HCT116 (cell line): ENCODE results near the gene FOXP1. TPM values are rescaled to one million over a fixed set of nuclear protein-coding genes. Genes with fewer than 3 reads are reported as not detected.

ENCODE experiments used
- ATAC-seq: fragments of 200-7000 bp; cut with Tn5 transposase; 2 replicates; pipeline ENCODE4 v1.9.1; 2020; ENCODE audit warnings: mild to moderate bottlenecking, moderate library complexity
- BruUV-seq: library from RNA; stranded (reverse); fragments of 400-500 nt; replicated peaks from 2 replicates; lab custom pipeline; 2021; lab: Mats Ljungman, UMichigan
- CTCF ChIA-PET: fragments of 300-600 bp; sonication (Branson Sonifier 250); formaldehyde crosslinking; loops from one replicate; lab custom pipeline; 2021; ENCODE audit warnings: antibody characterized with exemption; lab: Charles Lee
- POLR2A ChIA-PET: fragments of 300-600, 350-600 bp; sonication (Branson Sonifier 250); formaldehyde crosslinking; loops from one replicate; lab custom pipeline; 2021; ENCODE audit warnings: antibody characterized with exemption; lab: Charles Lee
- RAD21 ChIA-PET, 2 experiments: fragments of 300-600 bp; sonication (Branson Sonifier 250); formaldehyde crosslinking; loops; one replicate each; lab custom pipeline; 2023; ENCODE audit warnings: low total read pairs in 2 of 2; ENCODE audit not compliant: uncharacterized antibody in 2 of 2, unreplicated experiment in 2 of 2, low non-redundant PET in 1 of 2; lab: Charles Lee
- DNase-seq: peaks from one replicate; pipeline ENCODE4 v3.0.0-alpha.2; 2010; ENCODE audit warnings: low read depth, low spot score
- H2AFZ ChIP-seq: fragments of 200-600 bp; shearing (Covaris generic), sonication (generic); 2 replicates; pipeline ENCODE4 v1.6.1; 2017; ENCODE audit warnings: low read depth, mixed run types, mixed read lengths, antibody characterized with exemption, low read length; ENCODE audit not compliant: poor library complexity, severe bottlenecking
- H3K27ac ChIP-seq: 2 replicates; pipeline ENCODE4 v1.5.1; 2012; ENCODE audit warnings: low read depth, low read length
- H3K27me3 ChIP-seq: fragments of 200-600 bp; sonication (generic); 2 replicates; pipeline ENCODE4 v1.6.1; 2016; ENCODE audit warnings: mixed run types, low read length, mixed read lengths; ENCODE audit not compliant: insufficient read depth
- H3K36me3 ChIP-seq, 2 experiments: fragments of 200-500 bp in 1 of 2; fragments of 200-600 bp in 1 of 2; sonication (Bioruptor generic) in 1 of 2; sonication (generic) in 1 of 2; 2 replicates each; pipeline versions ENCODE4 v1.5.1 to v1.6.1; 2014 to 2016; ENCODE audit warnings: low read length in 2 of 2, inconsistent platforms in 1 of 2, mixed read lengths in 1 of 2, mixed run types in 1 of 2; ENCODE audit not compliant: insufficient read depth in 2 of 2, control insufficient read depth in 1 of 2
- H3K4me1 ChIP-seq, 2 experiments: fragments of 200-600 bp in 1 of 2; sonication (generic) in 1 of 2; 2 replicates each; pipeline versions ENCODE4 v1.5.1 to v1.6.1; 2012 to 2017; ENCODE audit warnings: low read length in 2 of 2, inconsistent platforms in 1 of 2, mild to moderate bottlenecking in 1 of 2, mixed read lengths in 1 of 2, mixed run types in 1 of 2, moderate library complexity in 1 of 2; ENCODE audit not compliant: insufficient read depth in 2 of 2, control insufficient read depth in 1 of 2
- H3K4me2 ChIP-seq: fragments of 200-600 bp; sonication (generic); 2 replicates; pipeline ENCODE4 v1.6.1; 2017; ENCODE audit warnings: mixed run types, low read length, mixed read lengths
- H3K4me3 ChIP-seq, 2 experiments: fragments of 200-600 bp in 1 of 2; sonication (generic) in 1 of 2; replicated peaks in 1 of 2; 2 replicates each; pipeline ENCODE4 v1.5.1; 2011 to 2016; ENCODE audit warnings: low read length in 2 of 2, control low read depth in 1 of 2, low read depth in 1 of 2, mild to moderate bottlenecking in 1 of 2, mixed read lengths in 1 of 2, mixed run types in 1 of 2
- H3K79me2 ChIP-seq: fragments of 200-600 bp; sonication (generic); 2 replicates; pipeline ENCODE4 v1.6.1; 2017; ENCODE audit warnings: mild to moderate bottlenecking, mixed run types, low read length, moderate library complexity, mixed read lengths; ENCODE audit not compliant: insufficient read depth
- H3K9ac ChIP-seq: fragments of 200-600 bp; sonication (generic); 2 replicates; pipeline ENCODE4 v1.6.1; 2016; ENCODE audit warnings: low read length, mixed read lengths
- H3K9me2 ChIP-seq: fragments of 200-600 bp; sonication (generic), shearing (Covaris generic); 2 replicates; pipeline ENCODE4 v1.6.1; 2017; ENCODE audit warnings: mixed run types, mild to moderate bottlenecking, moderate library complexity; ENCODE audit not compliant: insufficient read depth
- H3K9me3 ChIP-seq, 2 experiments: fragments of 200-500 bp in 1 of 2; fragments of 200-600 bp in 1 of 2; sonication (Bioruptor generic) in 1 of 2; sonication (generic) in 1 of 2; 2 replicates each; pipeline ENCODE4 v1.6.1; 2014 to 2017; ENCODE audit warnings: low read length in 2 of 2, mixed read lengths in 2 of 2, inconsistent platforms in 1 of 2, low read depth in 1 of 2, mild to moderate bottlenecking in 1 of 2, mixed run types in 1 of 2, moderate library complexity in 1 of 2; ENCODE audit not compliant: control insufficient read depth in 1 of 2, insufficient read depth in 1 of 2
- H4K20me1 ChIP-seq: fragments of 200-600 bp; sonication (generic), shearing (Covaris generic); 2 replicates; pipeline ENCODE4 v1.6.1; 2017; ENCODE audit warnings: mixed run types, mild to moderate bottlenecking, moderate library complexity; ENCODE audit not compliant: insufficient read depth
- CBX3 ChIP-seq: IDR thresholded peaks from 2 replicates; pipeline ENCODE4 v1.6.1; 2012; ENCODE audit warnings: low read depth
- CEBPB ChIP-seq: IDR thresholded peaks from 2 replicates; pipeline ENCODE4 v1.6.1; 2012; ENCODE audit warnings: low read depth
- CTCF ChIP-seq, 3 experiments: fragments of 200-600 bp in 1 of 3; sonication (generic) in 1 of 3; IDR thresholded peaks in 2 of 3; conservative IDR thresholded peaks in 1 of 3; 2 replicates each; pipeline ENCODE4 v1.5.1; 2012 to 2017; ENCODE audit warnings: low read depth in 2 of 3, low read length in 2 of 3, antibody characterized with exemption in 1 of 3, borderline replicate concordance in 1 of 3, control low read depth in 1 of 3, mild to moderate bottlenecking in 1 of 3, mixed read lengths in 1 of 3, mixed run types in 1 of 3, moderate library complexity in 1 of 3; ENCODE audit not compliant: insufficient read depth in 1 of 3
- EGR1 ChIP-seq: IDR thresholded peaks from 2 replicates; pipeline ENCODE4 v1.6.1; 2012; ENCODE audit warnings: low read depth
- ELF1 ChIP-seq: IDR thresholded peaks from 2 replicates; pipeline ENCODE4 v1.6.1; 2012; ENCODE audit warnings: low read depth, borderline replicate concordance
- EZH2 ChIP-seq: fragments of 200-600 bp; sonication (generic); IDR thresholded peaks from 2 replicates; pipeline ENCODE4 v1.6.1; 2017; ENCODE audit warnings: antibody characterized with exemption, mixed run types
- EZH2phosphoT487 ChIP-seq: fragments of 200-600 bp; IDR thresholded peaks from 2 replicates; pipeline ENCODE4 v1.6.1; 2018; ENCODE audit warnings: antibody characterized with exemption, borderline replicate concordance
- MAX ChIP-seq: IDR thresholded peaks from 2 replicates; pipeline ENCODE4 v1.6.1; 2012
- POLR2A ChIP-seq: IDR thresholded peaks from 2 replicates; pipeline ENCODE4 v1.7.0; 2011; ENCODE audit warnings: borderline replicate concordance; ENCODE audit not compliant: insufficient read depth, insufficient read length; ENCODE audit errors: extremely low read depth
- POLR2AphosphoS5 ChIP-seq: IDR thresholded peaks from 2 replicates; pipeline ENCODE4 v1.6.1; 2011; ENCODE audit warnings: mild to moderate bottlenecking, low read depth, low read length, moderate library complexity
- SIN3A ChIP-seq: IDR thresholded peaks from 2 replicates; pipeline ENCODE4 v1.6.1; 2012; ENCODE audit warnings: low read depth
- SP1 ChIP-seq: IDR thresholded peaks from 2 replicates; pipeline ENCODE4 v1.6.1; 2012; ENCODE audit warnings: low read depth
- YY1 ChIP-seq: IDR thresholded peaks from 2 replicates; pipeline ENCODE4 v1.6.1; 2011; ENCODE audit warnings: low read length, low read depth, moderate library complexity, mild to moderate bottlenecking; ENCODE audit not compliant: insufficient replicate concordance; ENCODE audit errors: extremely low read depth
- ZBTB33 ChIP-seq: IDR thresholded peaks from 2 replicates; pipeline ENCODE4 v1.6.1; 2011; ENCODE audit warnings: mild to moderate bottlenecking, low read length, moderate library complexity; ENCODE audit not compliant: insufficient replicate concordance; ENCODE audit errors: extremely low read depth
- ZFX ChIP-seq: fragments of 450-650 bp; IDR thresholded peaks from 2 replicates; pipeline ENCODE4 v1.6.1; 2017
- intact Hi-C: fragments of 100-400 bp; cut with micrococcal nuclease; formaldehyde crosslinking; loops from 2 replicates; pipeline ENCODE4 v1.10.0; 2022
- total RNA-seq: library from RNA; stranded (reverse); gene quantifications from one replicate; pipeline ENCODE4 v1.2.1, GENCODE V29; 2021; ENCODE audit not compliant: unreplicated experiment
- TF ChIP-seq, protein P1 (sequence below): IDR thresholded peaks from 2 replicates; pipeline ENCODE4 v1.6.1; 2012

FOXP1 gene
- total RNA-seq, 1 experiment from 2014 or later: 11.4 TPM

DNA sequence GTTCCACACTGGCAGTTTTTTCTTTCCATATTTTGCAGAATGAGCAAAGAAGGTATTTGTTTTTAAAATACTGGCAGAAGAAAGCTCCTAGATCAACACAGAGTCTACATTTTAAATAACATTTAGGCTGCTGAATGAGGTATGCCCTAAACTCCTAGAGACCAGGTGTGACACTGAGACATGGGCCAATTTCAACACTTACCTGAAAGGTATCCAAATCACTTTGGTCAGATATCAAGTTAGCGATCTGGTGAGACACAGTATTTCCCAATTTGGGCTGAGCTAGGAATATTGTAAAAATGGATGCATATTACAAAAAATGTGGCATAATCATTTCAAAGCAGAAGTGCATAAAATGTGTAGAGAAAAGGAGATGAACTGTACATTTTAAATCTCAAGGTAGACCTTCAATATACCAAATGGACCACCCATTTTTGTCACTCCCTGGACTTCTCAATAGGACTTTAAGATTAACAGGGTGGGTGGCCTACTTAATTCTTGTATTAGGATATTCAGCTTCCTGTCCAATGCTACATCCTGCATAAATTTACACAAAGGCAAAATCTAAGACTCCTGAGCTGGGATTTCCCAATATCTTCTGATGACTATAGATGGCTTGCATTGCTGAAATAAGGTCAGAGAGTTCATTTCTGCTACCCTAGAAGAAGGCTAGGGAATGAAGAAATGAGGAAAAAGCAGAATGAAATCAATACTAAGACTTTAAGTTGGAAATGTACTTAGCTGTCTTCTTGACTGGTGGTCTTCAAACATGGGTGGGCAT, 487.8 kb downstream of the FOXP1 start (continued):
- TF ChIP-seq CTCF (IDR thresholded peaks at IDR 0.05 in 2 of 3, conservative IDR thresholded peaks at IDR 0.05 in 1 of 3; ENCODE audit: borderline replicate concordance in 1 of 3, insufficient read depth in 1 of 3, low read depth in 2 of 3, low read length in 2 of 3): no peak
- no peak for TF ChIP-seq CEBPB
- TF ChIP-seq ZBTB33: no peak

DNA sequence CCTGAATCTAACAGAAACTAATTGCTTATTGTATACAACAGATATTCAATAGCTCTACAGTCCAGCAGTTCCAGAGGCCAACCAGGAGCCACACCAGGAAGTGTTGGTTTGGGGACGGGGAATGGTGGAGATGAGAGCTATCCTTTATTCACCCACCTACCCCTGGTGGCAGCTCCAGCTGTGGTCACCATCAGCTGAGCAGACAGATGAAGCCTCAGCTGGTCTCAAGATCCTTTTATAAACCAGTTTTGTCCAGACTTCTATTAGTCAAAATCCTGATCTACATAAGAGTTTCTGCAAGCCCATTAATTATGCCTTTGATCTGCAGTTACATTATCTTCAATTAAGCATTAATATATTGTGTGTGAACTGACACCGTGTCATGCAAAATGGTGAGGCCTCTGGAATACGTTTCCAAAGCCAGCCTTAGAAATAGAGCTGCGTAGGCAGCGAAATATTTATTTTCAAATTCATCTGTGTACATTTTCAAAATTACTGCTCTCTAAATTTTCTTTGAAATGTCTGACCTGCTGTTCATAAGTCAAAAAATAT, 488.8 kb downstream of the FOXP1 start:
- ATAC-seq: no peak
- no peaks in the 10 kb centered on the region for H3K79me2 ChIP-seq
- intact Hi-C loops: no loop called here
- H4K20me1 ChIP-seq: no peaks in the 10 kb centered on the region
- H3K4me1 ChIP-seq: no peaks in the 10 kb centered on the region
- DNase-seq: no peak
- ChIA-PET RAD21 (no interaction called here), CTCF (no interaction called here), POLR2A (no interaction called here)
- H3K36me3 ChIP-seq: no peaks in the 10 kb centered on the region
- H3K27ac ChIP-seq: no peak overlapping the region
- no TSS peak for BruUV-seq
- no peak overlapping the region for H3K4me3 ChIP-seq
- no peaks in the 10 kb centered on the region for H3K9me2 ChIP-seq
- H3K27me3 ChIP-seq: no peaks in the 10 kb centered on the region
- no peak overlapping the region for H2AFZ ChIP-seq
- no peak overlapping the region for H3K9ac ChIP-seq
- no peaks in the 10 kb centered on the region; a peak in 1 of 4 replicates for H3K9me3 ChIP-seq
- no peak overlapping the region for H3K4me2 ChIP-seq
- TF ChIP-seq EZH2 (no peak), SP1 (no peak), POLR2A (no peak), ZFX (no peak), CTCF (IDR thresholded peaks at IDR 0.05 in 2 of 3, conservative IDR thresholded peaks at IDR 0.05 in 1 of 3; ENCODE audit: borderline replicate concordance in 1 of 3, insufficient read depth in 1 of 3, low read depth in 2 of 3, low read length in 2 of 3) (no peak), ELF1 (no peak), EZH2phosphoT487 (no peak), SIN3A (no peak), MAX (no peak), POLR2AphosphoS5 (no peak), YY1 (no peak), CBX3 (no peak), EGR1 (no peak)
- TF ChIP-seq, protein P1, sequence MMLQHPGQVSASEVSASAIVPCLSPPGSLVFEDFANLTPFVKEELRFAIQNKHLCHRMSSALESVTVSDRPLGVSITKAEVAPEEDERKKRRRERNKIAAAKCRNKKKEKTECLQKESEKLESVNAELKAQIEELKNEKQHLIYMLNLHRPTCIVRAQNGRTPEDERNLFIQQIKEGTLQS: no peak
